Measurements from ENCODE around the gene OR52N5.

The OR52N5 gene

GRCh38 chr11:5738431-5738830, 44.7 kb downstream of the OR52N5 start:
- Histone ChIP-seq H3K4me3 (ENCODE audit: insufficient read depth, low read length, poor library complexity, severe bottlenecking) (no peak overlapping the region), H3K36me3 (ENCODE audit: low read length) (no peaks in the 10 kb centered on the region), H3K4me2 (ENCODE audit: low read depth, low read length, poor library complexity, severe bottlenecking) (no peak overlapping the region), H2AFZ (ENCODE audit: low read depth, low read length, severe bottlenecking) (no peak overlapping the region), H3K27me3 (ENCODE audit: low read length) (no peaks in the 10 kb centered on the region), H3K9me3 (ENCODE audit: insufficient read depth, low read length) (no peaks in the 10 kb centered on the region), H3K79me2 (ENCODE audit: insufficient read depth, low read length) (no peaks in the 10 kb centered on the region), H3K9ac (ENCODE audit: low read length) (no peak overlapping the region), H3K9me2 (replicated peaks; ENCODE audit: insufficient read depth, low read length) (no peaks in the 10 kb centered on the region), H3F3A (ENCODE audit: insufficient read depth) (no peaks in the 10 kb centered on the region), H3K27ac (ENCODE audit: low read depth, low read length) (no peak overlapping the region), H4K20me1 (ENCODE audit: low read depth, low read length) (no peaks in the 10 kb centered on the region)
- TF ChIP-seq CTCF (IDR thresholded peaks at IDR 0.05; ENCODE audit: insufficient read depth, low read length, poor library complexity, severe bottlenecking) (no peak), EZH2phosphoT487 (conservative IDR thresholded peaks at IDR 0.05; ENCODE audit: low read length) (no peak)

- H2AFZ ChIP-seq (ENCODE audit: low read depth, low read length, severe bottlenecking), result no peak overlapping the region
- H3F3A ChIP-seq (ENCODE audit: insufficient read depth), result no peaks in the 10 kb centered on the region
- H3K4me3 ChIP-seq (ENCODE audit: insufficient read depth, low read length, poor library complexity, severe bottlenecking), result no peak overlapping the region
- H3K36me3 ChIP-seq (ENCODE audit: low read length), result no peaks in the 10 kb centered on the region
- TF ChIP-seq CTCF (IDR thresholded peaks at IDR 0.05; ENCODE audit: insufficient read depth, low read length, poor library complexity, severe bottlenecking) (no peak), EZH2phosphoT487 (conservative IDR thresholded peaks at IDR 0.05; ENCODE audit: low read length) (no peak)
- H3K9me3 ChIP-seq (ENCODE audit: insufficient read depth, low read length), result no peaks in the 10 kb centered on the region
- no peaks in the 10 kb centered on the region for H4K20me1 ChIP-seq (ENCODE audit: low read depth, low read length)
- no peaks in the 10 kb centered on the region for H3K9me2 ChIP-seq (replicated peaks; ENCODE audit: insufficient read depth, low read length)
- H3K4me2 ChIP-seq (ENCODE audit: low read depth, low read length, poor library complexity, severe bottlenecking), result no peak overlapping the region
- no peaks in the 10 kb centered on the region for H3K79me2 ChIP-seq (ENCODE audit: insufficient read depth, low read length)
- H3K9ac ChIP-seq (ENCODE audit: low read length), result no peak overlapping the region
- no peaks in the 10 kb centered on the region for H3K27me3 ChIP-seq (ENCODE audit: low read length)
- no peak overlapping the region for H3K27ac ChIP-seq (ENCODE audit: low read depth, low read length)
These were observed 45.3 kb downstream of the OR52N5 start for GRCh38 chr11:5737670-5738392.

GRCh38 chr11:5737091-5737490, 46.1 kb downstream of the OR52N5 start:
- TF ChIP-seq CTCF (IDR thresholded peaks at IDR 0.05; ENCODE audit: insufficient read depth, low read length, poor library complexity, severe bottlenecking) (no peak), EZH2phosphoT487 (conservative IDR thresholded peaks at IDR 0.05; ENCODE audit: low read length) (no peak)

More at GRCh38 chr11:5737091-5737490, 46.1 kb downstream of the OR52N5 start:
- no peak overlapping the region for H3K27ac ChIP-seq (ENCODE audit: low read depth, low read length)
- H3K79me2 ChIP-seq (ENCODE audit: insufficient read depth, low read length), result no peaks in the 10 kb centered on the region
- H4K20me1 ChIP-seq (ENCODE audit: low read depth, low read length), result no peaks in the 10 kb centered on the region
- H3K9me3 ChIP-seq (ENCODE audit: insufficient read depth, low read length), result no peaks in the 10 kb centered on the region
- no peaks in the 10 kb centered on the region for H3K27me3 ChIP-seq (ENCODE audit: low read length)
- H3K36me3 ChIP-seq (ENCODE audit: low read length), result no peaks in the 10 kb centered on the region
- H3K9me2 ChIP-seq (replicated peaks; ENCODE audit: insufficient read depth, low read length), result no peaks in the 10 kb centered on the region
- no peak overlapping the region for H3K4me2 ChIP-seq (ENCODE audit: low read depth, low read length, poor library complexity, severe bottlenecking)
- H3F3A ChIP-seq (ENCODE audit: insufficient read depth), result no peaks in the 10 kb centered on the region
- no peak overlapping the region for H3K9ac ChIP-seq (ENCODE audit: low read length)
- H3K4me3 ChIP-seq (ENCODE audit: insufficient read depth, low read length, poor library complexity, severe bottlenecking), result no peak overlapping the region
- H2AFZ ChIP-seq (ENCODE audit: low read depth, low read length, severe bottlenecking), result no peak overlapping the region
